ENCODE measurements around the gene NOS3. TPM values are rescaled to one million over a fixed set of nuclear protein-coding genes. Genes with fewer than 3 reads are reported as not detected.

NOS3 gene
- total and polyA plus RNA-seq, 10 donors = 11.9 to 455 (median 164) TPM

- Histone ChIP-seq H3K9me3 (no peaks in the 10 kb centered on the region), H3K4me1 (peaks cover 0 to 53% (median 15%) of the 10 kb centered on the region in 6 donors), H3K4me3 (no peak overlapping the region), H3K27me3 (replicated peaks in 1 of 7) (peaks cover 0 to 97% (median 22%) of the 10 kb centered on the region in 7 donors), H3K36me3 (no peaks in the 10 kb centered on the region), H3K27ac (peak overlapping the region in 7 of 8 donors; percentile 27 to 63 (median 43))
- intact Hi-C loops (cut with DNase I; ENCODE audit: low total_unique reads) = no loop called here
- no peak for DNase-seq
- 70 to 87% (median 81%) methylated on average over 11 to 17 of the region's 17 CpGs for WGBS, 5 donors
- TF ChIP-seq CTCF (IDR thresholded peaks at IDR 0.05 in 8 of 11, conservative IDR thresholded peaks at IDR 0.05 in 3 of 11) (no peak), POLR2AphosphoS5 (IDR thresholded peaks at IDR 0.05) (peak in 1 of 3 donors; percentile 27)
Observed at GRCh38 chr7:150961510-150962289, 29.1 kb upstream of the NOS3 start.

DNA sequence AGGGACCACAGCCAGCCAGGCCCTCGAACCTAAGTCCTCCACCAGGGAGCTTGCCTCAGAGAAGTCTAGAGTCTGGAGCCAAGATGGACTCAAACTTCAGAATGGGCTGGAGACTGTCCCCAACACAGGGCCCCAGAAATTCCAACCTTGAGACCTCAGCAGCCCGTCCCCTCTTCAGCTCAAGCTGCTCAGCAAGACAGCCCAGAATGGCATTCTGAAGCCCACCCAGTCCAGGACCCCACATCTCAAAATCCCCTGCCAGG, 28.6 kb upstream of the NOS3 start:
- intact Hi-C loops (cut with DNase I; ENCODE audit: low total_unique reads) = no loop called here
- no peak for TF ChIP-seq CTCF (IDR thresholded peaks at IDR 0.05 in 8 of 11, conservative IDR thresholded peaks at IDR 0.05 in 3 of 11)
- no peak for TF ChIP-seq POLR2A (IDR thresholded peaks at IDR 0.05)
- no peak for TF ChIP-seq POLR2AphosphoS5 (IDR thresholded peaks at IDR 0.05)
- DNase-seq = no peak
- Histone ChIP-seq H3K27me3 (replicated peaks in 1 of 7) (peaks cover 0 to 92% (median 19%) of the 10 kb centered on the region in 7 donors), H3K4me1 (peaks cover 0 to 53% (median 15%) of the 10 kb centered on the region in 6 donors), H3K4me3 (no peak overlapping the region), H3K9me3 (no peaks in the 10 kb centered on the region), H3K27ac (peak overlapping the region in 6 of 8 donors; percentile 34 to 63 (median 46)), H3K36me3 (no peaks in the 10 kb centered on the region)
- WGBS, 5 donors = 50 to 79% (median 63%) methylated on average over 1 to 2 of the region's 2 CpGs

DNA sequence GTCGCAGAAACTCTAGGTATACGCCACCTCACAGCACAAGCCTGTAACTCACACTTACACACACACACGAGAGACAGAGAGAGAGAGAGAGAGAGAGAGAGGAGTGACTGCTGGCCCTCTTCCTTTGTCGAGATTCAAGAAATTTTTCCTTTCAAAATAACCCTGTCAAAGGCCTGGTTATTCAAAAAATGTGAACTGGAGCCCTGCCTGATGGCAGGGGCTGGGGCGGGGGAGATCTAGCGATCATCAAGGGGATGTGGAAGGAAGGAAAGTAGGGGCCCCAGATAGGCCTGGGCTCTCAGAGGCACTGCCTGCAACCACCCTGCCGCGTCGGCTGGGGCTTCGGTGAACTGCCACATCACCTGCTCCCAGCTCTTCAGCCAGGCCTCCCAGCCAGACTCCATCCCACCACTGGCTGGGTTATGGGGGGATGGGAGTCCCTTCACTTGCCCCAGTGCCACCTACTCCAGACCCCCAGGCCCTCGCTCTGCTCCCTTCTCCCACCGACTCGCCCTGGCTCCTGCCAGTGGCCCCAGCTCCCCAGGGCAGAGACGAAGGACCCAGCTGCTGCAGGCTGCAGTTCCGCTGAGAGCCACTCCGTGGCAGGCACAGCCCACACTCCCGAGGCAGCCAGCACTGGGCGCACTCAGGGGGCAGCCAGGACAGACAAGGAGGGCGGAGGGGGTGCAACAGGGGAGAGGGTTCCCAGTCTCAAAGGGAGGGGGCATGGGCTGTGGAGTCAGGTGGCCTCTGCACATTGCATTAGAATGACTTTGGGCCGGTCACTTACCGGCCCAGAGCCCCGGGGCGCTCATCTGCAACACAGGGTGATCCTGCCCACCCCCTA, 28.0 kb upstream of the NOS3 start:
- peak; percentile 85 for DNase-seq
- peak overlapping the region in 4 of 8 donors; percentile 34 to 63 (median 56) for H3K27ac ChIP-seq

More for the DNA sequence above, 28.0 kb upstream of the NOS3 start:
- TF ChIP-seq CTCF (IDR thresholded peaks at IDR 0.05 in 8 of 11, conservative IDR thresholded peaks at IDR 0.05 in 3 of 11) = peak; percentile 79 to 92 (median 85)
- TF ChIP-seq POLR2AphosphoS5 (IDR thresholded peaks at IDR 0.05) = no peak
- TF ChIP-seq POLR2A (IDR thresholded peaks at IDR 0.05) = no peak
- Histone ChIP-seq H3K4me3 (no peak overlapping the region), H3K9me3 (no peaks in the 10 kb centered on the region), H3K27me3 (replicated peaks in 1 of 7) (peaks cover 0 to 86% (median 14%) of the 10 kb centered on the region in 7 donors), H3K36me3 (no peaks in the 10 kb centered on the region), H3K4me1 (peaks cover 0 to 47% (median 15%) of the 10 kb centered on the region in 6 donors)
- WGBS, 5 donors = 31 to 36% (median 34%) methylated on average over 19 to 23 of the region's 23 CpGs
- intact Hi-C loops (cut with DNase I; ENCODE audit: low total_unique reads) = no loop called here

Data from spleen (tissue), 11 donors.